ENCODE data around the gene AFDN.

The AFDN gene

GRCh38 chr6:167831281-167831828 is 4.6 kb downstream of the AFDN start:
- Histone ChIP-seq H3K27me3 (ENCODE audit: insufficient read depth, low read length, poor library complexity, severe bottlenecking) (no peaks in the 10 kb centered on the region), H4K20me1 (ENCODE audit: insufficient read depth, low read length, poor library complexity, severe bottlenecking) (no peaks in the 10 kb centered on the region), H3K79me2 (ENCODE audit: insufficient read depth, low read length) (no peaks in the 10 kb centered on the region), H2AFZ (ENCODE audit: low read length) (no peak overlapping the region), H3K4me3 (ENCODE audit: low read length, poor library complexity, severe bottlenecking) (no peak overlapping the region), H3K9me2 (replicated peaks; ENCODE audit: low read depth, low read length) (no peaks in the 10 kb centered on the region), H3K4me2 (ENCODE audit: low read depth, low read length, poor library complexity, severe bottlenecking) (no peak overlapping the region), H3F3A (ENCODE audit: low read depth) (no peaks in the 10 kb centered on the region), H3K9me3 (ENCODE audit: insufficient read depth, low read depth, low read length) (no peaks in the 10 kb centered on the region), H3K4me1 (ENCODE audit: insufficient read depth, low read length, poor library complexity, severe bottlenecking) (no peaks in the 10 kb centered on the region), H3K36me3 (ENCODE audit: insufficient read depth, low read length) (no peaks in the 10 kb centered on the region), H3K9ac (ENCODE audit: low read depth, low read length, poor library complexity, severe bottlenecking) (no peak overlapping the region)
- TF ChIP-seq EZH2phosphoT487 (IDR thresholded peaks at IDR 0.05; ENCODE audit: borderline replicate concordance) (no peak), CTCF (conservative IDR thresholded peaks at IDR 0.05; ENCODE audit: low read length) (no peak)

- H3F3A ChIP-seq (ENCODE audit: low read depth), result no peaks in the 10 kb centered on the region
- H3K4me3 ChIP-seq (ENCODE audit: low read length, poor library complexity, severe bottlenecking), result no peak overlapping the region
- no peak overlapping the region for H3K4me2 ChIP-seq (ENCODE audit: low read depth, low read length, poor library complexity, severe bottlenecking)
- H4K20me1 ChIP-seq (ENCODE audit: insufficient read depth, low read length, poor library complexity, severe bottlenecking), result no peaks in the 10 kb centered on the region
- TF ChIP-seq CTCF (conservative IDR thresholded peaks at IDR 0.05; ENCODE audit: low read length) (no peak), EZH2phosphoT487 (IDR thresholded peaks at IDR 0.05; ENCODE audit: borderline replicate concordance) (no peak)
- H3K27me3 ChIP-seq (ENCODE audit: insufficient read depth, low read length, poor library complexity, severe bottlenecking), result no peaks in the 10 kb centered on the region
- H3K4me1 ChIP-seq (ENCODE audit: insufficient read depth, low read length, poor library complexity, severe bottlenecking), result no peaks in the 10 kb centered on the region
- H3K9ac ChIP-seq (ENCODE audit: low read depth, low read length, poor library complexity, severe bottlenecking), result no peak overlapping the region
- no peaks in the 10 kb centered on the region for H3K9me3 ChIP-seq (ENCODE audit: insufficient read depth, low read depth, low read length)
- H3K36me3 ChIP-seq (ENCODE audit: insufficient read depth, low read length), result no peaks in the 10 kb centered on the region
- no peaks in the 10 kb centered on the region for H3K9me2 ChIP-seq (replicated peaks; ENCODE audit: low read depth, low read length)
- H3K79me2 ChIP-seq (ENCODE audit: insufficient read depth, low read length), result no peaks in the 10 kb centered on the region
- no peak overlapping the region for H2AFZ ChIP-seq (ENCODE audit: low read length)
Measured at GRCh38 chr6:167832497-167833395, 6.0 kb downstream of the AFDN start.

- no peaks in the 10 kb centered on the region for H3K9me3 ChIP-seq (ENCODE audit: insufficient read depth, low read depth, low read length)
- no peaks in the 10 kb centered on the region for H3K27me3 ChIP-seq (ENCODE audit: insufficient read depth, low read length, poor library complexity, severe bottlenecking)
- no peaks in the 10 kb centered on the region for H3K4me1 ChIP-seq (ENCODE audit: insufficient read depth, low read length, poor library complexity, severe bottlenecking)
- no peaks in the 10 kb centered on the region for H3K9me2 ChIP-seq (replicated peaks; ENCODE audit: low read depth, low read length)
- no peak overlapping the region for H3K4me3 ChIP-seq (ENCODE audit: low read length, poor library complexity, severe bottlenecking)
- no peaks in the 10 kb centered on the region for H3K36me3 ChIP-seq (ENCODE audit: insufficient read depth, low read length)
- no peaks in the 10 kb centered on the region for H3F3A ChIP-seq (ENCODE audit: low read depth)
- H3K79me2 ChIP-seq (ENCODE audit: insufficient read depth, low read length), result no peaks in the 10 kb centered on the region
- H2AFZ ChIP-seq (ENCODE audit: low read length), result no peak overlapping the region
- no peak overlapping the region for H3K9ac ChIP-seq (ENCODE audit: low read depth, low read length, poor library complexity, severe bottlenecking)
- H4K20me1 ChIP-seq (ENCODE audit: insufficient read depth, low read length, poor library complexity, severe bottlenecking), result no peaks in the 10 kb centered on the region
- H3K4me2 ChIP-seq (ENCODE audit: low read depth, low read length, poor library complexity, severe bottlenecking), result no peak overlapping the region
- TF ChIP-seq EZH2phosphoT487 (IDR thresholded peaks at IDR 0.05; ENCODE audit: borderline replicate concordance) (no peak), CTCF (conservative IDR thresholded peaks at IDR 0.05; ENCODE audit: low read length) (no peak)
Measured at GRCh38 chr6:167833396-167833763, 6.7 kb downstream of the AFDN start.
